Measurements from ENCODE around the gene SLX9. TPM values are rescaled to one million over a fixed set of nuclear protein-coding genes. Genes with fewer than 3 reads are reported as not detected.

The SLX9 gene
- total RNA-seq, 3 donors from 2014 or later, result 15.8 to 17.7 (median 17.0) TPM

- TF ChIP-seq POLR2AphosphoS5 (IDR thresholded peaks at IDR 0.05) (no peak), CTCF (IDR thresholded peaks at IDR 0.05) (no peak), POLR2A (IDR thresholded peaks at IDR 0.05) (no peak)
- no peak overlapping the region for H3K27ac ChIP-seq
Measured at GRCh38 chr21:44918581-44919033, 21.2 kb upstream of the SLX9 start.

GRCh38 chr21:44919111-44919912 is 20.5 kb upstream of the SLX9 start:
- Histone ChIP-seq H3K27me3 (no peaks in the 10 kb centered on the region), H3K4me1 (peaks cover 0 to 5% of the 10 kb centered on the region in 2 donors), H3K9me3 (no peaks in the 10 kb centered on the region), H3K27ac (no peak overlapping the region), H3K4me3 (peak overlapping the region; percentile 40 to 52 (median 46)), H3K36me3 (no peaks in the 10 kb centered on the region)
- TF ChIP-seq CTCF (IDR thresholded peaks at IDR 0.05) (no peak), POLR2A (IDR thresholded peaks at IDR 0.05) (no peak), POLR2AphosphoS5 (IDR thresholded peaks at IDR 0.05) (no peak)
- no peak for DNase-seq (ENCODE audit: low spot score in 2 of 2)
- intact Hi-C loops (cut with DNase I; ENCODE audit: low total_unique reads), result no loop called here

More at GRCh38 chr21:44918581-44919033, 21.2 kb upstream of the SLX9 start:
- intact Hi-C loops (cut with DNase I; ENCODE audit: low total_unique reads), result no loop called here
- H3K9me3 ChIP-seq, result no peaks in the 10 kb centered on the region
- H3K4me1 ChIP-seq, result peaks cover 0 to 5% of the 10 kb centered on the region in 2 donors
- no peak for DNase-seq (ENCODE audit: low spot score in 2 of 2)
- no peaks in the 10 kb centered on the region for H3K36me3 ChIP-seq
- H3K27me3 ChIP-seq, result no peaks in the 10 kb centered on the region
- H3K4me3 ChIP-seq, result peak overlapping the region in 1 of 3 donors; percentile 15

- no peak overlapping the region for H3K27ac ChIP-seq
- DNase-seq (ENCODE audit: low spot score in 2 of 2), result no peak
- no peaks in the 10 kb centered on the region for H3K9me3 ChIP-seq
- H3K4me3 ChIP-seq, result peak overlapping the region; percentile 40 to 52 (median 46)
- H3K4me1 ChIP-seq, result peaks cover 0 to 5% of the 10 kb centered on the region in 2 donors
- no peaks in the 10 kb centered on the region for H3K27me3 ChIP-seq
- TF ChIP-seq POLR2A (IDR thresholded peaks at IDR 0.05) (no peak), POLR2AphosphoS5 (IDR thresholded peaks at IDR 0.05) (no peak), CTCF (IDR thresholded peaks at IDR 0.05) (no peak)
- H3K36me3 ChIP-seq, result no peaks in the 10 kb centered on the region
- intact Hi-C loops (cut with DNase I; ENCODE audit: low total_unique reads), result no loop called here
Measured at GRCh38 chr21:44919913-44920693, 19.7 kb upstream of the SLX9 start.

GRCh38 chr21:44920694-44921604 is 18.9 kb upstream of the SLX9 start, which contains the start of gene ITGB2:
ITGB2 (minus strand) TSS chr21:44920899; CDS start chr21:44910782, 10,117 bp downstream.
- Histone ChIP-seq H3K27me3 (no peaks in the 10 kb centered on the region), H3K36me3 (no peaks in the 10 kb centered on the region), H3K4me1 (peaks cover 0 to 5% of the 10 kb centered on the region in 2 donors), H3K27ac (no peak within 1 kb of the TSS), H3K9me3 (no peaks in the 10 kb centered on the region), H3K4me3 (peak within 1 kb of the TSS; percentile 40 to 52 (median 46))
- intact Hi-C loops (cut with DNase I; ENCODE audit: low total_unique reads), result no loop called here
- no peak for DNase-seq (ENCODE audit: low spot score in 2 of 2)
- TF ChIP-seq POLR2A (IDR thresholded peaks at IDR 0.05), result no peak
- no peak for TF ChIP-seq POLR2AphosphoS5 (IDR thresholded peaks at IDR 0.05)
- TF ChIP-seq CTCF (IDR thresholded peaks at IDR 0.05), result no peak

Measured in breast epithelium (tissue), 4 donors.